Measurements from ENCODE around the gene CELF2.

CELF2 gene

DNA sequence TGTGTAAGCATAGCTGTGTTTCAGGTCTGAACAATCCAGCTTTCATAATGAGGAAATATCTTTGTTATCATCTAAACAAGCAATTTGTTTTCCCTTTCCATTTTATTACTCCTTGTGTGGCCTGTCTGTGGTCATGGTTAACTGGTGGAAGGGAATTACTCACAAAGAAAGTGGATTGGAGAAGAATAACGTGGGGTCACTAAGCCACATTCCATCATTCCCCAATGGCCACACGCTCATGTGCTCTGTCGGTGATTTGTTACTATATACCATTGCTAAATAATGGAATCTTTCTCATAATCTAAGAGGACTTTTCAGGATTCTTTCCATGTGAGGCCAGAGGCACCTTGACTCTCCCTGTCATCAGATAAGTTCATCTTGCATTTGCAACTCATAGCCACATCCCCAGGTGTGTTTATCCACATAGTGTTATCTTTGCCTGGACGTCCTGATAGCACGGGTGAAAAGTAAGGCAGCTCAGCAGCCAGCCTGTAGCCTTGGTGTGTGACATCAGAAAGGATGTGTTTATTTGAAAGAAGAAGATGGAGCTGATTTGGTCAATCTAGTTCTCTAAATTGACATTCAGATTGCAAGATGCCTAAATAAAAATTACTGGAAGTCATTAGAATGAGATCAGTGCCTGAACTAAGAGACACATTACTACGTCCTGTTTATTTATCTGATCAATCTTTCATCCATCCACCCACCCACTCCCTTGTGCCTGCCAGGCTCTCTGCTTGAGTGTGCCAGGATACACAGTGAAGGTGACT, 128.9 kb downstream of the CELF2 start:
- TF ChIP-seq ZBTB17 (tag by site-specific recombination; IDR thresholded peaks at IDR 0.05) (peak; percentile 83), ZNF629 (tag by site-specific recombination; IDR thresholded peaks at IDR 0.05) (peak; percentile 40; the same call in 1 of the 2 replicates), ZNF311 (tag by site-specific recombination; IDR thresholded peaks at IDR 0.05; ENCODE audit: borderline replicate concordance) (no peak), GLIS1 (tag by site-specific recombination; IDR thresholded peaks at IDR 0.05) (peak; percentile 91), EGR2 (tag by site-specific recombination; IDR thresholded peaks at IDR 0.05; ENCODE audit: low read depth) (peak; percentile 54; the same call in 1 of the 2 replicates), ZNF626 (tag by site-specific recombination; IDR thresholded peaks at IDR 0.05) (no peak), ZNF585B (tag by site-specific recombination; IDR thresholded peaks at IDR 0.05) (no peak), ZNF10 (tag by site-specific recombination; IDR thresholded peaks at IDR 0.05) (0 out of 2 replicates have a peak, but pooled peaks have one; percentile 37), ZFHX2 (tag by site-specific recombination; conservative IDR thresholded peaks at IDR 0.05) (peak; percentile 58; the same call in 1 of the 2 replicates), ZBTB20 (tag by site-specific recombination; IDR thresholded peaks at IDR 0.05) (no peak), KLF16 (tag by site-specific recombination; IDR thresholded peaks at IDR 0.05) (0 out of 2 replicates have a peak, but pooled peaks have one; percentile 25), ZNF48 (tag by site-specific recombination; IDR thresholded peaks at IDR 0.05) (no peak), SP7 (tag by site-specific recombination; IDR thresholded peaks at IDR 0.05) (no peak), ZBTB8A (tag by site-specific recombination; IDR thresholded peaks at IDR 0.05) (no peak), ZNF335 (tag by site-specific recombination; conservative IDR thresholded peaks at IDR 0.05) (peak; percentile 52; the same call in 1 of the 2 replicates), ZXDB (tag by site-specific recombination; IDR thresholded peaks at IDR 0.05) (peak; percentile 32; the same call in 1 of the 2 replicates), ZNF600 (tag by site-specific recombination; IDR thresholded peaks at IDR 0.05) (no peak), ZNF324 (tag by site-specific recombination; IDR thresholded peaks at IDR 0.05) (no peak)
- TF ChIP-seq, protein P1, sequence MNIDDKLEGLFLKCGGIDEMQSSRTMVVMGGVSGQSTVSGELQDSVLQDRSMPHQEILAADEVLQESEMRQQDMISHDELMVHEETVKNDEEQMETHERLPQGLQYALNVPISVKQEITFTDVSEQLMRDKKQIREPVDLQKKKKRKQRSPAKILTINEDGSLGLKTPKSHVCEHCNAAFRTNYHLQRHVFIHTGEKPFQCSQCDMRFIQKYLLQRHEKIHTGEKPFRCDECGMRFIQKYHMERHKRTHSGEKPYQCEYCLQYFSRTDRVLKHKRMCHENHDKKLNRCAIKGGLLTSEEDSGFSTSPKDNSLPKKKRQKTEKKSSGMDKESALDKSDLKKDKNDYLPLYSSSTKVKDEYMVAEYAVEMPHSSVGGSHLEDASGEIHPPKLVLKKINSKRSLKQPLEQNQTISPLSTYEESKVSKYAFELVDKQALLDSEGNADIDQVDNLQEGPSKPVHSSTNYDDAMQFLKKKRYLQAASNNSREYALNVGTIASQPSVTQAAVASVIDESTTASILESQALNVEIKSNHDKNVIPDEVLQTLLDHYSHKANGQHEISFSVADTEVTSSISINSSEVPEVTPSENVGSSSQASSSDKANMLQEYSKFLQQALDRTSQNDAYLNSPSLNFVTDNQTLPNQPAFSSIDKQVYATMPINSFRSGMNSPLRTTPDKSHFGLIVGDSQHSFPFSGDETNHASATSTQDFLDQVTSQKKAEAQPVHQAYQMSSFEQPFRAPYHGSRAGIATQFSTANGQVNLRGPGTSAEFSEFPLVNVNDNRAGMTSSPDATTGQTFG (tag by site-specific recombination; IDR thresholded peaks at IDR 0.05; ENCODE audit: borderline replicate concordance): no peak
- Histone ChIP-seq H3K4me1 (ENCODE audit: control insufficient read depth, insufficient read depth, low read length) (peaks cover 63% of the 10 kb centered on the region), H3K9me3 (ENCODE audit: control insufficient read depth, insufficient read depth, low read depth, low read length) (no peaks in the 10 kb centered on the region), H3K4me3 (ENCODE audit: low read depth, low read length) (no peak overlapping the region), H3K27ac (ENCODE audit: extremely low read depth, low read depth, low read length) (no peak overlapping the region), H3K36me3 (ENCODE audit: control insufficient read depth in 2 of 2, insufficient read depth in 1 of 2, low read length in 2 of 2) (no peaks in the 10 kb centered on the region)
- POLR2A ChIA-PET: interaction anchor here (2.8 kb wide), 1 partner anchor 19 kb away, joined by 10 read pairs; no protein-coding TSS in a partner anchor
- CTCF ChIA-PET: interaction anchor here (0.5 to 1.2 kb wide), 5 partner anchors 19 to 430 kb away, joined by 3 read pairs; no protein-coding TSS in a partner anchor

GRCh38 chr10:11147722-11148121, 130.1 kb downstream of the CELF2 start:
- 0 out of 2 replicates have a peak, but pooled peaks have one; percentile 16 for TF ChIP-seq PRDM6 (tag by site-specific recombination; IDR thresholded peaks at IDR 0.05)
- no peak for TF ChIP-seq YY2 (tag by site-specific recombination; IDR thresholded peaks at IDR 0.05)
- 0 out of 2 replicates have a peak, but pooled peaks have one; percentile 42 for TF ChIP-seq OSR2 (tag by site-specific recombination; IDR thresholded peaks at IDR 0.05)
- TF ChIP-seq SETDB1 (IDR thresholded peaks at IDR 0.05; ENCODE audit: insufficient read length, low read length): no peak
- POLR2A ChIA-PET: no interaction called here
- CTCF ChIA-PET: no interaction called here
- Histone ChIP-seq H3K36me3 (ENCODE audit: control insufficient read depth in 2 of 2, insufficient read depth in 1 of 2, low read length in 2 of 2) (no peaks in the 10 kb centered on the region), H3K27ac (ENCODE audit: extremely low read depth, low read depth, low read length) (no peak overlapping the region), H3K9me3 (ENCODE audit: control insufficient read depth, insufficient read depth, low read depth, low read length) (no peaks in the 10 kb centered on the region), H3K4me3 (ENCODE audit: low read depth, low read length) (no peak overlapping the region), H3K4me1 (ENCODE audit: control insufficient read depth, insufficient read depth, low read length) (peaks cover 63% of the 10 kb centered on the region)
